Stimulated activated CD8-positive, alpha-beta memory T cell treated with anti-CD3 and anti-CD28 coated beads, Interleukin-7, amount 100 ng/mL, for 4 hours (primary cell): ENCODE measurements around the gene ATP8A2.
"Not testable (repeated sequence)": the region's sequence is repeated elsewhere in the genome, so short reads cannot be mapped to it uniquely, and the experiment has no call there.

Source experiments
- DNase-seq, 2 donors: peaks; one replicate each; pipeline ENCODE4 v3.0.0-alpha.2; 2020; ENCODE audit warnings: low read depth in 2 of 2

ATP8A2 gene

DNA sequence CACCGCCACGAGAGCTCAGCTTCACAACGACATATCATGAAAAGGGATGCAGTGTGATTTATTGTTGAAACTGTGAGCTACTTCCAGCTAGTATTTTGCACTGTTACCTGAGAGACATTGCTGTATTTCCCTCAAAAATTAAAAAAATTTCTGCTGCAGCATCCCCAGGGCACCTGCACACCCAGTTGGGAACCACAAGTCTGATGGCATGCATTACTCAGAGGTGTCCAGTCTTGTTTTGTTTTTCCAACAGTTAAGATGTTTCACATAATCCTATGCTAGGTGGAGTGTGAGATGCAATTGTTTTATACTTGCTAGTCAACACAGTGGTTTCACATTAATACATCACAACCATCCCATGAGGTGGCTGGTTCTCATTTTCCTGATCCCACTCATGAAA, 394.8 kb downstream of the ATP8A2 start:
- DNase-seq, result no peak

DNA sequence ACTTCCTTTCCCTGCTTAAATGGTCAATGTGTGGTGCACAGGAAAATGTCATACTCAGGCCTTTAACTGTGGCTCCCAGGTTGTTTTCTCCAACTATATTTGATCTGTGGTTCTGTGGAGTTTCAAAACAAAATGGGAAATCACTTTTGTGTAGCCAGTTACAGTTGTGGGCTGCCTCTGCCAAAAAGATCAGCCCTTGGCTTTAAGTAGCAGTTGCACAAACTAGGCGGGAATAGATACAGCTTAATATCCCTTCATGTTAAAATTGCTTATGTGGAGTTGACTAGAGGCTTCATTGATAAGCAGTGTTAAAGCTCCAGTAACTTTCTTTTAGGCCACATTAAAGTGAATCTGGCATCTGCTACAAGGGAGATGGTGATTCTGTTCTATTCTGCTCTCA, 395.2 kb downstream of the ATP8A2 start:
- no peak for DNase-seq

- DNase-seq, result no peak
These were observed 396.6 kb downstream of the ATP8A2 start for GRCh38 chr13:25768376-25768775.

GRCh38 chr13:25768838-25769237, 397.1 kb downstream of the ATP8A2 start:
- no peak for DNase-seq

DNA sequence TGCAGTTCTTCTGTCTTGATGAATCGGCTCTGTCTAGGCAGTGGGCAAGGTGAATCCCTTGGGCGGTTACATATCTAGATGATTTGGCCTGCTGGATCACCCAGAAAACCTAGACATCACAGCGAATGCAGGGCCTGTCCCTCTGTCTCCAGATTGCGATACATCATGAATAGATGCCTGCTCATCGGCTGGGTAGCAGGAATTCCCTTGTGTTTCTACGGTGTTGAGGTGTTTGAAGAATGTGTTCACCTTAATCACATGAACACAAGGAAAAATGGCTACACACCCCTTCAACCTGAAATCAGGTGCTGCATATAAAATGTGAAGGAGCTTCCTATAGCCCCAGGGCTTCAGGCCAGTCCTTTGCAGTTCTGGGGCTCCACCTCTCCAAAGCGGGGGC, 398.8 kb downstream of the ATP8A2 start:
- no peak for DNase-seq

DNA sequence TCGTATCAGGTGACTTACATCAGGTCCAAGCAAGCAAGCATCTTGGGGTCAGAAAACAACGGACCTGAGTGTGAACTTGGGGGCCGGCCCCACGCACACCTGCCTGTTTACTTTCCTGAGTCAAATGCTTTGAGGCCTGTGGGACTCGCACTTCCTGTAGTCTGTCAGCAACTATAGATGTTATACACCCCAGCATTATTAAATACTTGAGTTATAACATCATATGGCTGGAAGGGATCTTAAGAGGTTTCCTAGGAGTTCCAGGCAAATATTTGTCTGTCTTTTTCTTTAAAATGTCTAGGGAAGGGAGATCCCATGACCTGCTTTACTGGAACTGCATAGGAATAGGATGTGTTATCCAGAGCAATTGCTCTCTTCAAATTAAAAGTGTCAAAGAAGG, 399.4 kb downstream of the ATP8A2 start:
- DNase-seq, result no peak

- no peak for DNase-seq
These were observed 400.1 kb downstream of the ATP8A2 start for GRCh38 chr13:25771641-25772478.

DNA sequence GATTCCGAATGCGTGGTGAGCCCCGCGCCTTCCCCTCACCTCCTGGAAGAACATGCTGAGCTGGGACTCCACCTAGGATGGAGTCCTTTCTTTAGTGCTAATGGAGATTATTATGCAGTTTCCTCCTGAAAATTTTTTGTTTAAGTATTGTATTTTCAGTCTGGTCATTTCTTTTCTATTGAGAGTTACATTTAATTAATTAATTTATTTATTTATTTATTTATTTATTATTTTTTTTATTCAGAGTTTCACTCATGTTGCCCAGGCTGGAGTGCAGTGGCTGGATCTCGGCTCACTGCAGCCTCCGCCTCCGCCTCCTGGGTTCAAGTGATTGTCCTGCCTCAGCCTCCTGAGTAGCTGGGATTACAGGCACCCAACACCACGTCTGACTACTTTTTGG, 400.8 kb downstream of the ATP8A2 start:
- DNase-seq, result not testable (repeated sequence)

GRCh38 chr13:25774056-25774455, 402.3 kb downstream of the ATP8A2 start:
- not testable (repeated sequence) for DNase-seq

DNA sequence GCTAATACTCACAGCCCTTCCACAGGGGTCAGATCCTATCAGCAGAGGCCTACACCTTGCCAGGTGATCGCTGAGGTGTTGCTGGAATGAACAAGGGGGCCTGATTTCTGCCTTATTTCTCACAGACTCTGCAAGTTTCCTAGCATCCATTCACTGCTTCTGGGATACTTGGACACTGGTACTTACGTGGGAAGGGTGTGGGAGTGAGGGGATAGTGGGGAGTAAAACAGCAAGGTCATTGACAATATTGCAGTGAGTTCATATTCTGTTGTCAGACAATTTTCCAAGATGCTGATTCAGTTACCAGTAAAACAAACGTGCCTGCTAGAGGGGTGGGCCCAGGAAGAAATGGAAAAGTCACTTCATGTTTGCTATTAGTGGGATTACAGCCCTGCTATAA, 403.5 kb downstream of the ATP8A2 start:
- DNase-seq, result no peak

GRCh38 chr13:25775986-25776385, 404.2 kb downstream of the ATP8A2 start:
- DNase-seq, result no peak

DNA sequence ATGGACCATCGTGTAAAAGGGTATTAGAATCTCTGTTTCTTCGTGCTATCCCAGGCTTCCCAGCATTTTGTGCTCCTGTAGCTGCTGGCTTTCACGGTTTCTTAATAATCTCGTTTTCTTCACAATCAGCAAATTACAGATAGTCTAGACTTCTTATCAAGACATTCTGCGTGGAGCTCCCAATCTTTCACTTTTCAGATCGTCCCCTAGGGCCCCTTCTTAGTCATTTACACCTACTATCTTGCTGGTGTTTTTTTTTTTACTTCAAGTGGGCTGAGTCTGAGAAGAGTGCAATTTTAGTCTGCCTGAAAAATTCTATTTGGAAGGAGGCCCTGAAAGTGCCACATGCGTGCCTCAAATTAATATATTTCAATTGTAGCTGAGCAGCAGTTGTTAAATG, 404.9 kb downstream of the ATP8A2 start:
- DNase-seq, result no peak

GRCh38 chr13:25777509-25777908, 405.7 kb downstream of the ATP8A2 start:
- no peak for DNase-seq

GRCh38 chr13:25778365-25778764, 406.6 kb downstream of the ATP8A2 start:
- DNase-seq, result no peak

DNA sequence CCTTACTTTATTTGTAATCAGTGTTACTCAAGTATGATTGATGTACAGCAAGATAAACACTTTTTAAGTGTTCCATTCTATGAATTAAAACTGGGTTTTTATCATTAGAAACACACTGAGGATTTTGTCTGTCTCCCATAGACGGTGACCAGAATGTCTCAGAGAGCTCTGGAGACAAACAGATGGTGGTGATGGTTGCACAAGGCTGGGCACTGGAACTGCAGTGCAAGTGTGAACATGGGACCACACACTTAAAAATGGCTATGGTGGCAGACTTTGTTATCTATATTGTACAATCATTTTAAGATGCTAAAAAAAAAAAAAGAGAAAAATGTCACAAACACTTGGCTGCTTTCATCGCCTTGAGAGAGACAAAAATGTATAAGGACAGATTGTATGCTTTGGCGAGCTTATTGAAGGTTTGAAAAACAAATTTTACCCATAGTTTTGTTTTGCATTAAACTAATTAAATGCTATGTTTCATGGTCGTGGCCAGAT, 407.1 kb downstream of the ATP8A2 start:
- DNase-seq, result no peak

DNA sequence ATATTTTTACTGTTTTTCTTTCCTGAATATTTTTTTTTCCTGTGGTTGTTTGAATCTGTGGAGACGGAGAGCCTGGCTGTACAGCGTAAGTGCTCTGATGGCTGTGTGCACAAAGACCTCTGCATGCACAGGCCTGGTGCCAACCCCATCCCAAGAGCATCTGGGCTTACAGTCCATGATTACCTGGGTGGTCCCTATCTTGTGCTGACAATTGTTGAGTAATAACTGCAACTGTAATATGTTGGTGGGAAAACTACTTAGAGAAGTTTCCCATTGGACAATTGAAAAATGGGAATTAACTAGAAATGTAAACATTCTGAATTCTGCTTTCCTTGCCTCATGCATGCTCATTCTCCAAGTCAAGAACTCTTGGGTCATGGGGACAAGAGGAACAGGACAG, 411.3 kb downstream of the ATP8A2 start:
- no peak for DNase-seq

DNA sequence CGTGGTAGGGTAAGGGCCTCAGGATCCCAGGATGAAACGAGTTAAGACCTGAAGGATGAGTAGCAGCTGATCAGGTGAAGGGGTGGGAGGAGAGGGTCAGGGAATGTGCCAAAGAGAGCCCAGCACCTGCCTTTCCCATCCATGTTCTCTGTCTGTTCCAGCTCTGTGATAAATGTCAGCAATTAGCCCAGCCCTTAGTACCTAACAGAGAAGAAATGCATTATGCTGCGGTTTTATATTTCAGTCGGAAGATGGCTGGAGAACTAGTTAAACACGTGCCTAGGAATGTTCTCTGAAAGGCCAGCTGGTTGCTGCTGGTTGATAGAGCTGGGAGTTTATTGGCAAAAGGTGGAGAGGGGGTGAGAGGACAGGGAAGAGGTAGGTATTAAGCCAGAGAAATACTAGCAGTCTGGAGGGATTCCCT, 411.8 kb downstream of the ATP8A2 start:
- no peak for DNase-seq

GRCh38 chr13:25784119-25784518, 412.3 kb downstream of the ATP8A2 start:
- DNase-seq, result no peak

DNA sequence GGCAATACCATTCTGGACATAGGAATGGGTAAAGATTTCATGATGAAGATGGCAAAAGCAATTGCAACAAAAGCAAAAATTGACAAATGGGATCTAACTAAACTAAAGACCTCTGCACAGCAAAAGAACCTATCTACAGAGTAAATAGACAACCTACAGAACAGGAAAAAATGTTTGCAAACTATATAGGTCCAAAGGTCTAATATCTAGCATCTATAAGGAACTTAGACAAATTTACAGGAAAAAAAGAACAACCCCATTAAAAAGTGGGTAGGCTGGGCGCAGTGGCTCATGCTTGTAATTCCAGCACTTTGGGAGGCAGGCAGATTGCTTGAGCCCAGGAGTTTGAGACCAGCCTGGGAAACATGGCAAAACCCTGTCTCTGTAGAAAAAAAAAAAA, 418.4 kb downstream of the ATP8A2 start:
- DNase-seq, result not testable (repeated sequence)

DNA sequence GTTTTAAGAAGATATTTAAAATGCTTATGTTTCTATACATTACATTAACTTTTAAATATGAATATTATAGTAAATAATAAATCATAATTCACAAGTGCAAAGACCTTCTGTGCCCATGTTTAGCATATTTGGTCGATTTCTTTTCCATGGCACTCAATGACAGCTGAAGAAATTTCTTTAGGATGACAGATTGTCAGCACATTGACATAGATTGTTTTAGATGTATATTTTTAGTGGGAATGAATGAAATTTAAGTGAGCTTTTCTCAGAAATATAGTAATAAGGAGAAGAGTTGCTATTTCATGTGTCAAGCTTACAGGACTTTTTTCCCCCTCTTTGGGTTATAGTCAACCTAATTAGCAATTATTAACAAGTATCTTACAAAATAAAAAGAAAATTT, 423.5 kb downstream of the ATP8A2 start:
- DNase-seq, result no peak

DNA sequence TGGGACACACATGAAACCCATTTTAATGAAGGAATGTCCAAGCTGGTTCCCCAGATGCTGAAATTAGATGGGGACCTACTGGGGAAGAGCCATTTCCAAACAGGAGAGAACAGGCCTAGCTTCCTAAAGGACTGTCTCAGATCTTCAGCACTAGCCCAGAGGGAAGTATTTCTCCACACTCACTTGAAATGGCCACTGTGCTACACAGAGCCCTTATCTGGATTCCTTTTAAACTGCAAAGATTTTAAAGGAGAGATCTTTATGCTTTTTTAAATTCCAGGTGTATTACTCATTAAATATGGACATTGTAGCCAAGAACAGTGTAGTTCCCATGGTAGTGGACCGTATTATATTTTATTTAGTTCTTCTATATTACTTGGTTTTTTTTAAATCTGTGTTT, 424.7 kb downstream of the ATP8A2 start:
- DNase-seq, result no peak

DNA sequence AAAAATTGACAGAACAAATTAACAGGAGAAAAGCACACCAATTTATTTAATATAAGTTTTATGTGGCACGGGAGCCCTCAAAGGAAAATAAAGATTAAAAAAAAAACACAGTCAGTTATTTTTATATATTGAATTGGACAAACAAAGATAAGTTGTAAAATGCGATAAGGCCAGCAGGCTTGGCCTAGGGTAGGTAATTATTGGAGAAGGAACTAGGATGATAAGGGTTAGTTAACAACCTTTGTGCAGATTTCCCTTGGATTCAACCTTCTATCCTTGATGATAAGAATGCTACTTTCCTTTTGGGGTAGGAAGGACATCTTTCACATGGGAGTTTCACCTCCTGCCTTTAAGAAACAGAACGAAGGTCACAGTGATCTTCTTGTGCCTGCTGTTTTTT, 427.2 kb downstream of the ATP8A2 start:
- no peak for DNase-seq

GRCh38 chr13:25800523-25800922, 428.7 kb downstream of the ATP8A2 start:
- no peak for DNase-seq

- DNase-seq, result no peak
These were observed 430.8 kb downstream of the ATP8A2 start for GRCh38 chr13:25802579-25802978.
